NT2/D1 (cell line): ENCODE data around the gene EPHA6.

ENCODE experiments used
- DNase-seq: peaks from one replicate; pipeline ENCODE4 v3.0.0-alpha.2; 2011; ENCODE audit warnings: low read depth, low spot score
- H3K27me3 ChIP-seq: 2 replicates; pipeline ENCODE4 v1.6.0; 2011; ENCODE audit warnings: mild to moderate bottlenecking; ENCODE audit not compliant: insufficient read length, insufficient read depth
- H3K36me3 ChIP-seq: 2 replicates; pipeline ENCODE4 v1.6.1; 2011; ENCODE audit warnings: mild to moderate bottlenecking, low read length, mixed read lengths; ENCODE audit not compliant: insufficient read depth, insufficient read length
- H3K4me1 ChIP-seq: 2 replicates; pipeline ENCODE4 v1.5.1; 2011; ENCODE audit not compliant: insufficient read depth, insufficient read length
- H3K4me3 ChIP-seq: 2 replicates; pipeline ENCODE4 v1.5.1; 2011; ENCODE audit warnings: low read depth; ENCODE audit not compliant: insufficient read length
- H3K9ac ChIP-seq: 2 replicates; pipeline ENCODE4 v1.6.0; 2011; ENCODE audit warnings: low read depth; ENCODE audit not compliant: insufficient read length
- H3K9me3 ChIP-seq: 2 replicates; pipeline ENCODE4 v1.5.1; 2011; ENCODE audit warnings: mild to moderate bottlenecking, low read length; ENCODE audit not compliant: insufficient read depth
- SUZ12 ChIP-seq: IDR thresholded peaks from 2 replicates; pipeline ENCODE4 v1.6.1; 2011; ENCODE audit not compliant: insufficient read length, insufficient read depth; ENCODE audit errors: extremely low read depth
- YY1 ChIP-seq: IDR thresholded peaks from 2 replicates; pipeline ENCODE4 v1.6.1; 2011; ENCODE audit not compliant: insufficient read length, insufficient read depth
- ZNF274 ChIP-seq: IDR thresholded peaks from 2 replicates; pipeline ENCODE4 v1.6.1; 2011; ENCODE audit warnings: mild to moderate bottlenecking, low read depth, low read length

Gene EPHA6

GRCh38 chr3:97076673-97077072 is 262.3 kb downstream of the EPHA6 start:
- no peaks in the 10 kb centered on the region for H3K9me3 ChIP-seq
- no peak for DNase-seq
- no peaks in the 10 kb centered on the region for H3K36me3 ChIP-seq
- no peak overlapping the region for H3K9ac ChIP-seq
- H3K4me3 ChIP-seq, result no peak overlapping the region
- H3K4me1 ChIP-seq, result no peaks in the 10 kb centered on the region
- no peaks in the 10 kb centered on the region for H3K27me3 ChIP-seq
- TF ChIP-seq SUZ12 (no peak), YY1 (no peak), ZNF274 (no peak)

GRCh38 chr3:97089621-97090020 is 275.2 kb downstream of the EPHA6 start:
- Histone ChIP-seq H3K4me3 (no peak overlapping the region), H3K36me3 (no peaks in the 10 kb centered on the region), H3K27me3 (no peaks in the 10 kb centered on the region), H3K9ac (no peak overlapping the region), H3K4me1 (no peaks in the 10 kb centered on the region), H3K9me3 (no peaks in the 10 kb centered on the region)
- no peak for DNase-seq
- TF ChIP-seq YY1 (no peak), SUZ12 (no peak), ZNF274 (no peak)

DNA sequence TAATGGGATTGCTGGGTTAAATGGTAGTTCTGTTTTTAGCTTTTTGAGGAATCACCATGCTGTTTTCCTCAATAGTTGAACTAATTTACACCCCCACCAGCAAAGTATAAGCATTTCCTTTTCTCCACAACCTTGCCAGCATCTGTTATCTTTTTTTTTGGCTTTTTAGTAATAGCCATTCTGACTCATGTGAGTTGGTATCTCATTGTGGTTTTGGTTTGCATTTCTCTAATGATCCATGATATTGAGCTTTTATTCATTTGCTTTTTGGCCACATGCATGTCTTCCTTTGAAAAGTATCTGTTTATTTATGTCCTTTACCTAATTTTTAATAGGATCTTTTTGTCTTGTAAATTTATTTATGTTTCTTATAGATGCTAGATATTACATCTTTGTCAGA is 288.2 kb downstream of the EPHA6 start:
- TF ChIP-seq YY1 (no peak), SUZ12 (no peak), ZNF274 (no peak)
- H3K27me3 ChIP-seq, result no peaks in the 10 kb centered on the region
- H3K4me3 ChIP-seq, result no peak overlapping the region
- no peaks in the 10 kb centered on the region for H3K36me3 ChIP-seq
- DNase-seq, result no peak
- no peaks in the 10 kb centered on the region for H3K9me3 ChIP-seq
- H3K9ac ChIP-seq, result no peak overlapping the region
- H3K4me1 ChIP-seq, result no peaks in the 10 kb centered on the region

GRCh38 chr3:97105989-97106651 is 291.7 kb downstream of the EPHA6 start:
- no peak for DNase-seq

GRCh38 chr3:97106652-97106989 is 292.2 kb downstream of the EPHA6 start:
- H3K36me3 ChIP-seq, result no peaks in the 10 kb centered on the region
- TF ChIP-seq YY1 (no peak), ZNF274 (no peak)
- no peaks in the 10 kb centered on the region for H3K9me3 ChIP-seq
- no peak for DNase-seq
- no peak overlapping the region for H3K9ac ChIP-seq
- no peaks in the 10 kb centered on the region for H3K4me1 ChIP-seq
- H3K27me3 ChIP-seq, result no peaks in the 10 kb centered on the region
- H3K4me3 ChIP-seq, result no peak overlapping the region

More at GRCh38 chr3:97105989-97106651, 291.7 kb downstream of the EPHA6 start:
- Histone ChIP-seq H3K9me3 (no peaks in the 10 kb centered on the region), H3K27me3 (no peaks in the 10 kb centered on the region), H3K36me3 (no peaks in the 10 kb centered on the region), H3K4me1 (no peaks in the 10 kb centered on the region), H3K4me3 (no peak overlapping the region), H3K9ac (no peak overlapping the region)
- TF ChIP-seq ZNF274 (no peak), SUZ12 (no peak), YY1 (no peak)

- H3K36me3 ChIP-seq, result no peaks in the 10 kb centered on the region
- H3K4me3 ChIP-seq, result no peak overlapping the region
- no peak overlapping the region for H3K9ac ChIP-seq
- H3K4me1 ChIP-seq, result no peaks in the 10 kb centered on the region
- no peaks in the 10 kb centered on the region for H3K27me3 ChIP-seq
- DNase-seq, result no peak
- no peaks in the 10 kb centered on the region for H3K9me3 ChIP-seq
- no peak for TF ChIP-seq SUZ12
- TF ChIP-seq YY1, result no peak
- no peak for TF ChIP-seq ZNF274
These were observed 293.7 kb downstream of the EPHA6 start for GRCh38 chr3:97108136-97108535.

DNA sequence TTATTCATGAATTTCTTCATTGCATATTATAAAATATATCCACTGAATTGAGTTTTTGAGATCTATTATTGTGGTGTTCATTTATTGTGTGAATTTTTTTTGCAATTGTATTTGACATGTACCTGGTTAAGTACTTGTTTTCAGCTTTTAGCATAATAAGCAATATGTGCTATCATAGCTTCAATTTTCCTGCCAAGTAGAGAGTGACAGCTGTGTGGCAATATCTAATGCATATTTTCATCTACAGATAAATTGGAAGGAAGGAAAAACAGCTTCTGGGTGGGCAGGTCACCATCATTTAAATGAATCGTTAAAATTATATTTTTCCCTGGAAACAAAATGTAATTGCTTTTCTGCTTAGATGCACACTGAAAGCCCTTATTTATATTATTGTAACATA is 296.9 kb downstream of the EPHA6 start:
- Histone ChIP-seq H3K27me3 (no peaks in the 10 kb centered on the region), H3K4me1 (no peaks in the 10 kb centered on the region), H3K4me3 (no peak overlapping the region), H3K9ac (no peak overlapping the region), H3K9me3 (no peaks in the 10 kb centered on the region), H3K36me3 (no peaks in the 10 kb centered on the region)
- no peak for DNase-seq
- TF ChIP-seq ZNF274, result no peak

- Histone ChIP-seq H3K9me3 (no peaks in the 10 kb centered on the region), H3K4me3 (no peak overlapping the region), H3K4me1 (no peaks in the 10 kb centered on the region), H3K36me3 (no peaks in the 10 kb centered on the region), H3K9ac (no peak overlapping the region), H3K27me3 (no peaks in the 10 kb centered on the region)
- DNase-seq, result no peak
- TF ChIP-seq YY1 (no peak), ZNF274 (no peak), SUZ12 (no peak)
These were observed 307.0 kb downstream of the EPHA6 start for GRCh38 chr3:97121386-97121785.
